GM18511 (cell line): ENCODE data around the gene NKX3-2.
A peak's percentile ranks its signal among the peaks of the same experiment; 100 is the strongest.

Source experiments
- ATAC-seq: cut with Tn5 transposase; IDR thresholded peaks from one replicate; pipeline ENCODE4 v1.9.1; 2021; ENCODE audit warnings: mild to moderate bottlenecking, moderate library complexity; ENCODE audit not compliant: unreplicated experiment

Gene NKX3-2

GRCh38 chr4:13534344-13535063 is 9.8 kb downstream of the NKX3-2 start:
- ATAC-seq, result no peak

DNA sequence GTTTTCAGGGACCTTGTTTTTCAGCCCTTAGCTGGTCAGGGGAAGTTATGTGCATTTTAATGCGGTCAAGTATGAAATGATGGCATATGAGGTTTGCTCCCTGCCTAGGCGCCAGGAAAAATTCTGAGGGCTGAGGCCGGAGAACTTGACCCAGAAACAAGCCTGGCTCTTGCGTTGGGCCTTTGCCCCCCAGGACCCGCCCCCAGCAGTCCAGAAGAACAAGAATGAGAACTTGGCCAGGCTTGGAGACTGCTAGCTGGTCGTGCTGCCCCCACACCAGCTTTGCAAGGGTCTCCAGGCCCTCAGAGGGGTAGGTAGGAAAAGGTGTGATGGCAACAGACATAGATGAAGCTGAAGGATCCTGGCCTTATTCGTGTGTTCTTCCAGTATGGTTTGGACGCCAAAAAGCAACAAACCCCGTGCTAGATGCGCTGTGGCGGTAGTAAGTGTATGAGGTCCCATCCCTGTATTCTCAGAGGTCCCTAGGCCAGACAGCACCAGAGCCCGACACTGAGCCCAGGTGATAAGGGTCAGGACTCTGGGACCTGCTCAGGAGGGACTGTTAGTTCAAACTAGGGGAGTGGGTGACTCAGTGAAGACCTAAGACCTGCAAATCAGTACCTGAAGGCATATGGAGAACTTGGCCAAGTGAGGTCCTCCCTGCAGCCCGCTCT is 10.5 kb downstream of the NKX3-2 start:
- no peak for ATAC-seq

GRCh38 chr4:13531625-13531998 is 12.7 kb downstream of the NKX3-2 start:
- ATAC-seq, result no peak

DNA sequence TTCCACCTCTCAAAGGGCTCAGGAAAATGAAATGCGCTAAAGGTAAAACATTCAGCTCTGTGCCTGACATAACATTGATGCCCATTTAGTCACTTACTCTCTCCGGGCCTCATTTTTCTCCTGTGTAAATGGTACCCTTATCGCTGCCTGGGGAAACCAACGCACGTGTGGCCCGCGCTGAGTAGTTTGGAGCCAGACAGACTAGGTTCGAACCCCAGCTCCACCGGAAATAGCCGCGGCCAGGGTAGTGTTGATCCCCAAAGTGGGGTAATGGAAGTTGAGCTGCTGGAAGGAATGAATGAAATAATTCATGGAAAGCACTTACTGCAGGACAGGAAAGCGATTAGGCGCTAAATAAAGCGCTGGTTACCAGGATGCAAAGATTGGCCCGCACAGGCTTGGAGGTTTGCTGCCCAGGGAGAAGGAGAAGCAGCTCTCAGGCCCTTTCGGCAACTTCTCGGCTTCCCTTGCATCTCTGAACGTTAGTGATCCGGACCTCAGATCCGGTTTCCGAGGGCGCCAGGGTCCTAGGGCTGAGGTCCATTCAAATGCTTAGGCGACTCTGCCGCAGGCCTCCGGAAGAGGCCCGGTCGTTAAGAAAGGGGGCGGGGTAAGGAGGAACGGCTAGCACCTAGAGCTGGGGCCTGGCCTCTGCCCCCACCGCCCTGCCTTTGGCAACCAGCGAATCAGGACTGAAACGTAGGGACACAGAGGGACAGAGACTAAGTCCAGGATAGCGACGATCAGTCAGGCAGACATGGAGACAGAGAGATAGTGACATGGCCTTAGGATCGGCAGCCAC is 13.3 kb downstream of the NKX3-2 start:
- ATAC-seq, result no peak

- ATAC-seq, result no peak
Measured at GRCh38 chr4:13529128-13529919, 15.0 kb downstream of the NKX3-2 start.

DNA sequence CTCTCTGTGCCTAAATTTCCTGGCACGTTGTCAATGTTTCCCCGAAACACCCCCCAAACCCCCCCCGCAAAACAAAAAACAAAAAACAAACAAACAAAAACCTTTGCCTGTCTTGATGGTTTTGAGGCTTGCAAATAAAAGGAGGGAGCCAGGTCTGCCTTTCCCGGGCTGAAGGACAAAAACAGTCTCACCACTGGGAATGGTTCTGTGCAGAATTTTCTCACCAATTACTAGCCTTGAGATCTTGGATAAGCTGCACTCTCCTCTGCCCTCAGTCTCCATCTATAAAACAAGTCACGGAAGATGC is 15.5 kb downstream of the NKX3-2 start:
- ATAC-seq, result no peak

DNA sequence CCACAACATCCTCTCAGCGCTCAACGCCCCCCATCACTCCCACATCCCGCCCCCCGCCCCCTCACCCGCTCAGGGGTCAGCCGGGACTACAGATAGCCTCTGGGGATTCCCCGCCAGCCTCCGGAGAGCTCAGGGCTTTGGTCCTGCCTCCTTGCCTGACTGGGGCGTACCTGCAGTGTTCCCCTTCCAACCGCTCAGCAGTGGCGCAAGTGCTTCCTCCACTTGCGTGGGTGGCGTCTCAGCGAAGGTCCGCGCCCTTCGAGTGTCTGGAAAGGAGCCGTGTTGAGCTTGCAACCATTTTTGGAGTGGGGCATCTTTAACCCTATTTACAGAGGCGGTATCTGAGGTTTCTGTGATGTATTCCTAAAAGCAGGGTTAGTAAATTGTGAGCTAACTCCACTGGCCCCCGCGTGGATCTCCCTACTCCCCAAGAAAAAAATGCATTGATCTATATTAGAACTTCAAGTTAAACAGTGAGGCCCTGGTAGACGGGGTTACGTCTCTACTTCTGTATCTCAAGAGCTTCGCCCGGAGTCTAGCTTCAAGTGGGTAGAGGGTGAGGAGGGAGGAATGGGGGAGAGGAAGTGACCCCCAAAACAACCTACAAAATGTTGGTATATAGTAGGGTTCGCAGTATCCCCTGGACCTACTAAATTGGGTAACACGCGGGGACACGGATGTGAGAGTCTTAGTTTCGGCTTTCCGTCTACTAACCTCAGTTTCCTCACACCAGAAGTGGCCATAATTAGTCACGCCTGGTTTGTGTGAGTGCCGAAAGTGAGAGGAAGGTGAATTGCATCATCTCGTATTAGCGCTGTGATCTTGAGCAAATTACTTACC is 16.1 kb downstream of the NKX3-2 start:
- ATAC-seq, result peak; percentile 77

DNA sequence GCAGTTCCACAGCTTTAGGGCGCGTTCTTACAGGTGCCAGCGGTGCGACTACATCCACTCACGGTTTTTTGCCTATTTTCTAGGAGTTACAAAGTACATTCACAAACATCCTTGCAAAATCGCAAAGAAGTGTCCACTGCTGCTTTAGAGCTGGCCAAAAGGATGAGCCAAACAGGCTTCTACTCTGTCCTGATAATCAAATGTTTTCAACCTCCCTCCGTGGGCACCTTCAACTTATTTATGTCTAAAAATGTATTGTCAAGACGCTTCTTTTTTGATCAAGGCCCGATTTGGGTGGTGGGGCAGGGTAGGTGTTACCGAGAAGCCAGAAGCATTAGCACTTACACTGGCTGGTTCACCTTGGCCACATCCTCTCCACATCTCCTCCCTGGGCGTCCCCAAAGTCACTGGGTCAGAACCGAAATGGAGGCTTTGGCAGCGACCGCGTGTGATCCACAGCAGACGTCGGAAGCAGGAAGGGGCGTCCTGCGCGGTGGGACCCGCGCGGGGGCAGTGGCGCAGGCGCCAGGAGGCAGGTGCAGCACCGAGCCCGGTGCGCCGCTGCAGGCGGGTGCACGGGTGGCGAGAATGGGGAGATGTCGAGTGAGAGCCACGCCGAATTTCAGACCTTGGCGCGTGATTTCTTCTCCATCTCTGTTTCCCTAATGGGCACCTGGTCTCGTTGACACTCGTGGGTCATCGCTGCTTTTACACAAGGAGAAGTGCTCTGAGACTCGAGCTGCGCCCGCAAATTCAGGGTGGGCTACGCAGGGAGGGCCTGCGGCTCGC is 16.9 kb downstream of the NKX3-2 start:
- ATAC-seq, result no peak

DNA sequence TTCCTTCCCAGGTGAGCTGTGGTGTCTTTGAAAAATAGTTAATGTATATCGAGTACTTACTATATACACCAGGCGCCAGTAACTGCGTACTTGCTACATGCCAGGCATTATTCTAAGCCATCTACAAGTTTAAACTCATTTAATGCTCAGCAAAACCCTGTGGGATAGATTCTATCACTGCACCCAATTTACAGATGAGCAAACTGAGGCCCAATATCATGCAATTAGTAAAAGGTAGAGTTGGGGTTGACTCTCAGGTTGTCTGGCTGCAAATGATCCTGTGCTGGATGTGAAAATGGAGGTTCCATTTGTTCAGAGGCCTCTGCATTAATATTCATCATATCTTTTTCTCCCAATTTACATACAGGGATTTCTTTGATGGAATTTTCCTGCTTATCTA is 17.6 kb downstream of the NKX3-2 start:
- no peak for ATAC-seq

- ATAC-seq, result no peak
Measured at GRCh38 chr4:13525606-13526281, 18.6 kb downstream of the NKX3-2 start.

- no peak for ATAC-seq
Measured at GRCh38 chr4:13524504-13525243, 19.6 kb downstream of the NKX3-2 start.

GRCh38 chr4:13523591-13524503 is 20.5 kb downstream of the NKX3-2 start:
- ATAC-seq, result no peak

DNA sequence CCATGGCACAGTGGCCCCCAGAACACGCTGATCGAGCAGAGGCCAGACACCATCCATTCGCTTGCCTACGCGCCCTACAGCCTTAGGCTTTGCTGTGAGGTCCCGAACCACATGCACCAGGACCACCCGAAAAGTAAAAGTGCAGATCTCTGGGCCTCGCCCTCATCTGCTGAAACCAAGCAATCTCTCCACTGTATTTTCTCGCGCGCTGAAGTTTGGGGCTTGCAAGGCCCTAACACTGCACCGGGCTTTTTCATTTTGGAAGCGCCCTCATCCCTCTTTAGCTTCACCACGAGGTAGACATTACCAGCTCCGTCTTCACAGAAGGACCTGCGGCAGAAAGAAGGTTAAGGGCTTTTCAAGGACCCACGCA is 21.2 kb downstream of the NKX3-2 start:
- no peak for ATAC-seq

DNA sequence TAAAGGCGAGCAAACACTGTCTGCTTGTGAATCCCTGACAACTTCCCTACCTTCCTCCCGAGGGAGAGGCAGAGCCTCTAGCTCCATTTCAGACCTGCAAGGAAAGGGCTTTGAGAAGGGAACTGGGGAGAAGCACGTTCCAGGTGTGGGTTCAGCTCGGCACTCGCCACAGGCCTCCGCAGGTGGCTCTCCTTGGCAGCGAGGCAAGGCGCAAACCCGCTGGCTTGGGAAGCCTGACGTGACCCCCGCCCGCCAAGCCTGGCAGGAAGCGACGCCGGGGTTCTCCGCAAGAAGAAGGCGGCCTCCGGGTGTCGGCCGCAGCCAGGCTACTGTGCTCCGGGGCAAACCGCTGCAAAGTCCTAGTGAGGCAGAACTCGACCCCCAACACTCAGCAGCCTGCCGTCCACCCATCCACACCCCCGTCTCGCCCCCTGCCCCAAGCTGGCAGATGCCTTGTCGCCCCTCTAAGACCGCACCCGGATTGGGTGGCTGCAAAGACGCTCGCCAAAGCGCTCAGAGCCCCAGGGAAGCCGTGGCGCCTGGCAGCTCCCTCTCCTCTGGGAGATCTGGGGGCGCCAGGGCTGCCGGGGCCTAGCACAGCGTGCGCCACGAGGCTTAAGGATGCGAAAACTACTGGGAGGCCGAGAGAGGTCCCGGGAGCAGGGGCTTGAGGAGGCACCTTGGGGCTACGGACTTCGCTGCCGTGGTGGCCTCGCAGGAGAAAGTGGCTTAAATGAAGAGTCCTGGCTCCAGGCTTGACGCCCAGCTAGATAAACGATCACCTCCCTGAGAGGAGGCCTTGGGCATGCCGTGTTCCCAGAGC is 21.8 kb downstream of the NKX3-2 start:
- no peak for ATAC-seq

GRCh38 chr4:13521047-13521446 is 23.3 kb downstream of the NKX3-2 start:
- no peak for ATAC-seq

DNA sequence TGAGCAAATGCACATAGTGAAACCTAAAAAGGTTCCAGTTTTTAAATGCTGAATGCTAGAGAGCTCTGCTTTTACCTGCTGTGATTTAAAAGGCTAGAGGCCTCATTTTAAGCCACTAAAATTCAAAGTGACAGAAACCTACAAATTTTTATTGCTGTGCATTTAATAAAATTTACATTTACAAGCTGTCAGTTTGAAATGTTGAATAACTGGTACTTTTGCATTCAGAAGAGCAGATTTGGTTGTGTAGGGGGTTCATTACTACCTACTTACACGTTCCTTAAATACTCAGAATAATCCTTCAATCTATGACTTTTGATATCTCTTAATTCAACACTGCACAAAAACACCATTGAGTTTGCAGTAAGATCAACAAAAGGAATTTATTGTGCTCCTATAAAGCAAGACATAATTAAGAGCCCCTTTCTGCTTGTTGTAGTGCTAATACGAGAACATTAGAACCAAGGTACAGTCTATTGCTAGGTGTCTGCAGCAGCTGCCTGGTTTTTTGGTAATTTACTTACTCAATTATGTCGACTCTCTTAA is 27.9 kb downstream of the NKX3-2 start:
- ATAC-seq, result no peak
